ENCODE measurements around the gene DNMBP.

DNA sequence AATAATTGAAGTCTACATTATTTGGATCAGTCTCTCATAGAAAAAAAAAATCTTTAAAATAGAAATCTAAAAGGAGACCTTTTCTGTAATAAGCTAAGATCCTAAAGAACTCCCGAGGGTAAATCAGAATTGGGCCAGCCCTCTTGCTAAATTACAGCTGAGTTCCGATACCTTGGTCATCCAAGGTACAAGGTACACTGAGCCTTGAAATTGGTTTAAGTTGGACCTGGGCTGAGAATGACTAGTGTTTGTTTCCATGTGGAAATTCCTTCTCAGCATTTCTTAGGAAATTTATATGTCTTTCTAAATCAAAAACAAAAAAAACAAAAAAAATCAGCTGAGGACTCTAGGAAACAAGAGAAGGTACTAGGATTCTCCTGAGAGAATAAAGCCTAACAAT lies 64.9 kb downstream of the DNMBP start:
- TF ChIP-seq, protein P1, sequence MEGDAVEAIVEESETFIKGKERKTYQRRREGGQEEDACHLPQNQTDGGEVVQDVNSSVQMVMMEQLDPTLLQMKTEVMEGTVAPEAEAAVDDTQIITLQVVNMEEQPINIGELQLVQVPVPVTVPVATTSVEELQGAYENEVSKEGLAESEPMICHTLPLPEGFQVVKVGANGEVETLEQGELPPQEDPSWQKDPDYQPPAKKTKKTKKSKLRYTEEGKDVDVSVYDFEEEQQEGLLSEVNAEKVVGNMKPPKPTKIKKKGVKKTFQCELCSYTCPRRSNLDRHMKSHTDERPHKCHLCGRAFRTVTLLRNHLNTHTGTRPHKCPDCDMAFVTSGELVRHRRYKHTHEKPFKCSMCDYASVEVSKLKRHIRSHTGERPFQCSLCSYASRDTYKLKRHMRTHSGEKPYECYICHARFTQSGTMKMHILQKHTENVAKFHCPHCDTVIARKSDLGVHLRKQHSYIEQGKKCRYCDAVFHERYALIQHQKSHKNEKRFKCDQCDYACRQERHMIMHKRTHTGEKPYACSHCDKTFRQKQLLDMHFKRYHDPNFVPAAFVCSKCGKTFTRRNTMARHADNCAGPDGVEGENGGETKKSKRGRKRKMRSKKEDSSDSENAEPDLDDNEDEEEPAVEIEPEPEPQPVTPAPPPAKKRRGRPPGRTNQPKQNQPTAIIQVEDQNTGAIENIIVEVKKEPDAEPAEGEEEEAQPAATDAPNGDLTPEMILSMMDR (conservative IDR thresholded peaks at IDR 0.05) = no peak
- no peak for TF ChIP-seq ZFX (IDR thresholded peaks at IDR 0.05)
